Islet precursor cell (in vitro differentiated cells): ENCODE measurements around the gene IPPK.
"Not testable (repeated sequence)": the region's sequence is repeated elsewhere in the genome, so short reads cannot be mapped to it uniquely, and the experiment has no call there.

Source experiments
- DNase-seq: peaks from one replicate; pipeline ENCODE4 v3.0.0-alpha.2; 2018

IPPK gene

DNA sequence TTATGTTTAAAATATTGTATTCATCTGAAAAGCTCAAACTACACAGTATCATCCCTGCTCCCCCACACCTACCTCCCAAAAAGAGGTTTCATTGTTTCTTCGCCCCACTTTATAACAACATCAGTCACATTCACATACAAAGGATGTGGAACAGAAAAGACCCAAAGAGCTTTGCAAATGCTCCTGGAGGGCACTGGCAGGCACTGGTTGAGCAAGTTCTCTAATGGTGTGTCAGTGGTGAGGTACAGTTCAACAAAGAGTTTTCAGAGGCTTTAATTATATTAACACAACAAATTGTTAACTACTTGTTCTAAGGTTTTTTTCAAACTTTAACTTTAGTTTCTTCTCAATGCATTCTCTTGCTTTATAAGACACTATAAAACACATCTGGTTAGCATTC lies 80.0 kb downstream of the IPPK start:
- no peak for DNase-seq

DNA sequence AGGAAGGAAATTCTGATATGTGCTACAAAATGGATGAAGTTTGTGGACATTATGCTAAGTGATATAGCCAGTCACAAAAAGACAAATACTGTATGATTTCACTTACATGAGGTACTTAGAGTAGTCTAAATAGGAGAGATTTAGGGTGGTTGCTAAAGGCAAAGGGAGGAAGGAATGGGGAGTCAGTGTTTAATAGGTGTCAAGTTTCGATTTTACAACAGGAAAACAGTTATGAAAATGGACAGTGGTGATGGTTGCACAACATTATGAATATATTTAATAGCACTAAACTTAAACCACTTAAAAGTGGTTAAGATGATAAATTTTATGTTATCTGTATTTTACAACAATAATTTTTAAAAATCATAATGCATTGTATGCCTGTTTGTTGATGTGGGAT lies 93.8 kb downstream of the IPPK start:
- DNase-seq = no peak

DNA sequence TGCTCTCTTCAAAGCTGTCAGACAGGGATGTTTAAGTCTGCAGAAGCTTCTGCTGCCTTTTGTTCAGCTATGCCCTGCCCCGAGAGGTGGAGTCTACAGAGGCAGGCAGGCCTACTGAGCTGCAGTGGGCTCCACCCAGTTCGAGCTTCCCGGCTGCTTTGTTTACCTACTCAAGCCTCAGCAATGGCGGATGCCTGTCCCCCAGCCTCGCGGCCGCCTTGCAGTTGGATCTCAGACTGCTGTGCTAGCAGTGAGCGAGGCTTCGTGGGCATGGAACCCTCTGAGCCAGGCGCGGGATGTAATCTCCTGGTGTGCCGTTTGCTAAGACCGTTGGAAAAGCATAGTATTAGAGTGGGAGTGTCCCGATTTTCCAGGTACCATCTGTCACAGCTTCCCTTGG lies 96.3 kb downstream of the IPPK start:
- DNase-seq = not testable (repeated sequence)

DNA sequence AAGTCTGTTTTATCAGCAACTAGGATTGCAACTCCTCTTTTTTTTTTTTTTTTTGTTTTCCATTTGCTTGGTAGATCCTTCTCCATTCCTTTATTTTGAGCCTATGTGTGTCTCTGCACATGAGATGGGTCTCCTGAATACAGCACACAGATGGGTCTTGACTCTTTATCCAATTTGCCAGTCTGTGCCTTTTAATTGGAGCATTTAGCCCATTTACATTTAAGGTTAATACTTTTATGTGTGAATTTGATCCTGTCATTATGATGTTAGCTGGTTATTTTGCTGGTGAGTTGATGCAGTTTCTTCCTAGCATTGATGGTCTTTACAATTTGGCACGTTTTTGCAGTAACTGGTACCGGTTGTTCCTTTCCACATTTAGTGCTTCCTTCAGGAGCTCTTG lies 98.1 kb downstream of the IPPK start:
- DNase-seq = not testable (repeated sequence)

DNA sequence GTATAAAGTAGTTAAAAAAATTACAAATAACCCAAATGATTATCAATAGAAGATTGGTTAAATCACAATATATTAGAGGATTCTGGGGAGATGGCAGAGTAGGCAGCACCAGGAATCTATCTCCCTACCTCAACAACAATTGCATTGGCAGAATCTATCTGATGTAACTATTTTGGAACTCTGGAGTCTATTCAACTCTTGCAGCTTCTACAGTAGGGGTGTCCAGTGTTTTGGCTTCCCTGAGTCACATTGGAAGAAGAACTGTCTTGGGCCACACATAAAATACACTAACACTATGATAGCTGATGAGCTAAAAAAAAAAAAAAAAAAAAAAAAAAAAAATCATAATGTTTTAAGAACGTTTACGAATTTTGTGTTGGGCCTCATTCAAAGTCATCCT lies 104.9 kb downstream of the IPPK start:
- no peak for DNase-seq

DNA sequence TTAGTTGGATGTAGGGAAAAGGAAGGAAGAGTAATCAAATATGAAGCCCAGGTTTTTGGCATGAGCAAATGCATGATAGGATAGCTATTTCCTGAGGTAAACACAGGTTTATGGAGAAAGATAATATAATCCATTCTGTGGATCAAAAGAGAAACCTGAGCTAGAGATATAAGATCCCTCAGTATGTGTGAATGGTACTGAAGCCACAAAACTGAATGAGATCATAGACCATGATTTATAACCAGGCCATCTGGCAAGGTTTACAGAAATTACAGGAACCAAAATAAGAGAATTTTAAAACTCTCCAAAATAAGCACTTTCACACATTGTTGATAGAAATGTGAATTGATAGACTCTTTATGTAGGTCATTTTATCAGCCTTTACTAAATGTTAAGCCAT lies 105.4 kb downstream of the IPPK start:
- no peak for DNase-seq
